ENCODE data around the gene SETBP1. TPM values are rescaled to one million over a fixed set of nuclear protein-coding genes. Genes with fewer than 3 reads are reported as not detected.

The SETBP1 gene
- total RNA-seq, result 3.6 and 6.5 TPM in 2 replicates

GRCh38 chr18:44680273-44681075 lies at the start of gene SETBP1:
SETBP1 (plus strand) TSS chr18:44680888; CDS start chr18:44701347, 20,459 bp downstream.

Measured in smooth muscle cell of trachea (primary cell).